CD4-positive, alpha-beta memory T cell (primary cell): Measurements from ENCODE around the gene PLCD3. TPM values are rescaled to one million over a fixed set of nuclear protein-coding genes. Genes with fewer than 3 reads are reported as not detected.

Experiments used
- CTCF ChIA-PET: fragments of 350-600 bp; sonication (Branson Sonifier 250); formaldehyde crosslinking; loops from one replicate; lab custom pipeline; 2021; ENCODE audit warnings: inconsistent platforms; ENCODE audit not compliant: partially characterized antibody; lab: Charles Lee
- POLR2A ChIA-PET: fragments of 350-600 bp; sonication (Branson Sonifier 250); formaldehyde crosslinking; loops from one replicate; lab custom pipeline; 2021; ENCODE audit not compliant: partially characterized antibody; lab: Charles Lee
- DNase-seq, 5 donors: peaks; one replicate each; pipeline versions ENCODE4 v3.0.0 to v3.0.0-alpha.2; 2020 to 2022; ENCODE audit warnings: mixed read lengths in 1 of 5
- H3K27ac ChIP-seq: one replicate; pipeline ENCODE4 v1.7.0; 2013; ENCODE audit warnings: low read depth, low read length
- H3K27me3 ChIP-seq: 2 replicates; pipeline ENCODE4 v1.7.0; 2013; ENCODE audit warnings: mild to moderate bottlenecking, low read length, moderate library complexity; ENCODE audit not compliant: insufficient read depth
- H3K36me3 ChIP-seq: 2 replicates; pipeline ENCODE4 v1.7.0; 2013; ENCODE audit warnings: mild to moderate bottlenecking, low read length, moderate library complexity; ENCODE audit not compliant: insufficient read depth
- H3K4me1 ChIP-seq: 2 replicates; pipeline ENCODE4 v1.7.0; 2013; ENCODE audit warnings: mild to moderate bottlenecking, low read length, moderate library complexity; ENCODE audit not compliant: insufficient read depth
- H3K4me3 ChIP-seq, 2 donors: one replicate each; pipeline ENCODE4 v1.7.0; 2013; ENCODE audit warnings: low read length in 2 of 2, mild to moderate bottlenecking in 1 of 2
- H3K9me3 ChIP-seq, 2 donors: one replicate each; pipeline ENCODE4 v1.7.0; 2013; ENCODE audit warnings: low read length in 2 of 2, control low read depth in 1 of 2; ENCODE audit not compliant: control insufficient read depth in 1 of 2
- H3K27ac Mint-ChIP-seq, 7 donors: one replicate each; pipeline ENCODE4 v1.8.0; 2020 to 2021; ENCODE audit warnings: mixed read lengths in 7 of 7, mild to moderate bottlenecking in 6 of 7, inconsistent platforms in 3 of 7, moderate library complexity in 3 of 7
- H3K27me3 Mint-ChIP-seq, 2 donors: one replicate each; pipeline ENCODE4 v1.8.0; 2020 to 2021; ENCODE audit warnings: mixed read lengths in 2 of 2
- H3K36me3 Mint-ChIP-seq, 2 donors: one replicate each; pipeline ENCODE4 v1.8.0; 2020 to 2021; ENCODE audit warnings: mixed read lengths in 2 of 2, inconsistent platforms in 1 of 2, mild to moderate bottlenecking in 1 of 2
- H3K4me1 Mint-ChIP-seq, 4 donors: one replicate each; pipeline ENCODE4 v1.8.0; 2020 to 2021; ENCODE audit warnings: mixed read lengths in 4 of 4, mild to moderate bottlenecking in 1 of 4
- H3K4me3 Mint-ChIP-seq, 8 donors: one replicate each; pipeline ENCODE4 v1.8.0; 2020 to 2021; ENCODE audit warnings: mixed read lengths in 8 of 8, mild to moderate bottlenecking in 7 of 8, moderate library complexity in 6 of 8, inconsistent platforms in 3 of 8
- H3K9me3 Mint-ChIP-seq, 8 donors: one replicate each; pipeline ENCODE4 v1.8.0; 2020 to 2021; ENCODE audit warnings: mixed read lengths in 8 of 8, mild to moderate bottlenecking in 5 of 8, inconsistent platforms in 3 of 8, moderate library complexity in 1 of 8
- intact Hi-C: fragments of 100-400 bp; cut with micrococcal nuclease; formaldehyde crosslinking; loops from one replicate; pipeline ENCODE4 v1.15.1; 2023
- polyA plus RNA-seq, 2 donors: library from polyadenylated mRNA; unstranded; fragments of 300-500 nt; fragmentation: Illumina TruSeq; gene quantifications; one replicate each; pipeline ENCODE4 v1.2.3, GENCODE V29; 2021
- total RNA-seq, 2 experiments: library from RNA; stranded (reverse); gene quantifications; one replicate each; pipeline ENCODE4 v1.2.3, GENCODE V29; 2021

The PLCD3 gene
- total and polyA plus RNA-seq, 4 experiments from 2014 or later, result 0.30 to 6.0 (median 2.3) TPM

GRCh38 chr17:45118691-45119090 lies 13.6 kb downstream of the PLCD3 start:
- POLR2A ChIA-PET, result no interaction called here

GRCh38 chr17:45117848-45118646 lies 14.3 kb downstream of the PLCD3 start:
- no peaks in the 10 kb centered on the region for H3K36me3 Mint-ChIP-seq
- Histone ChIP-seq H3K4me3 (no peak overlapping the region), H3K4me1 (no peaks in the 10 kb centered on the region), H3K27ac (no peak overlapping the region), H3K36me3 (no peaks in the 10 kb centered on the region), H3K27me3 (no peaks in the 10 kb centered on the region), H3K9me3 (no peaks in the 10 kb centered on the region)
- DNase-seq, result peak in 1 of 5 donors; percentile 14
- H3K27me3 Mint-ChIP-seq, result no peaks in the 10 kb centered on the region
- H3K9me3 Mint-ChIP-seq, result no peaks in the 10 kb centered on the region
- POLR2A ChIA-PET, result no interaction called here
- no peak overlapping the region for H3K4me3 Mint-ChIP-seq
- no peak overlapping the region for H3K27ac Mint-ChIP-seq
- intact Hi-C loops, result no loop called here
- CTCF ChIA-PET, result interaction anchor here (1.2 to 4.2 kb wide), 3 partner anchors 17 to 80 kb away, joined by 4 to 15 read pairs (median 7); partner anchors contain the start of gene ACBD4
- H3K4me1 Mint-ChIP-seq, result peaks cover 0 to 1% (median 0%) of the 10 kb centered on the region in 4 donors

More at GRCh38 chr17:45118691-45119090, 13.6 kb downstream of the PLCD3 start:
- CTCF ChIA-PET, result interaction anchor here (3.0 to 4.2 kb wide), 2 partner anchors 17 to 19 kb away, joined by 7 to 15 read pairs; partner anchors contain the start of gene ACBD4
- H3K9me3 Mint-ChIP-seq, result no peaks in the 10 kb centered on the region
- no peaks in the 10 kb centered on the region for H3K27me3 Mint-ChIP-seq
- H3K4me3 Mint-ChIP-seq, result no peak overlapping the region
- Histone ChIP-seq H3K27ac (no peak overlapping the region), H3K36me3 (no peaks in the 10 kb centered on the region), H3K27me3 (no peaks in the 10 kb centered on the region), H3K9me3 (no peaks in the 10 kb centered on the region), H3K4me3 (no peak overlapping the region), H3K4me1 (no peaks in the 10 kb centered on the region)
- no peaks in the 10 kb centered on the region for H3K36me3 Mint-ChIP-seq
- peaks cover 0 to 4% (median 0%) of the 10 kb centered on the region in 4 donors for H3K4me1 Mint-ChIP-seq
- intact Hi-C loops, result no loop called here
- H3K27ac Mint-ChIP-seq, result no peak overlapping the region
- peak in 1 of 5 donors; percentile 24 for DNase-seq

GRCh38 chr17:45117334-45117733 lies 15.0 kb downstream of the PLCD3 start:
- H3K9me3 ChIP-seq, result no peaks in the 10 kb centered on the region
- ChIA-PET POLR2A (no interaction called here), CTCF (interaction anchor here (1.2 to 4.2 kb wide), 3 partner anchors 18 to 81 kb away, joined by 4 to 15 read pairs (median 7); partner anchors contain the start of gene ACBD4)
- Mint-ChIP-seq H3K27me3 (no peaks in the 10 kb centered on the region), H3K4me1 (no peaks in the 10 kb centered on the region), H3K27ac (peak overlapping the region in 1 of 7 donors; percentile 51), H3K4me3 (no peak overlapping the region), H3K36me3 (no peaks in the 10 kb centered on the region), H3K9me3 (no peaks in the 10 kb centered on the region)
- H3K4me1 ChIP-seq, result no peaks in the 10 kb centered on the region
- H3K36me3 ChIP-seq, result no peaks in the 10 kb centered on the region
- H3K27ac ChIP-seq, result no peak overlapping the region
- no peak overlapping the region for H3K4me3 ChIP-seq
- peak in 1 of 5 donors; percentile 5 for DNase-seq
- H3K27me3 ChIP-seq, result no peaks in the 10 kb centered on the region
- intact Hi-C loops, result no loop called here

DNA sequence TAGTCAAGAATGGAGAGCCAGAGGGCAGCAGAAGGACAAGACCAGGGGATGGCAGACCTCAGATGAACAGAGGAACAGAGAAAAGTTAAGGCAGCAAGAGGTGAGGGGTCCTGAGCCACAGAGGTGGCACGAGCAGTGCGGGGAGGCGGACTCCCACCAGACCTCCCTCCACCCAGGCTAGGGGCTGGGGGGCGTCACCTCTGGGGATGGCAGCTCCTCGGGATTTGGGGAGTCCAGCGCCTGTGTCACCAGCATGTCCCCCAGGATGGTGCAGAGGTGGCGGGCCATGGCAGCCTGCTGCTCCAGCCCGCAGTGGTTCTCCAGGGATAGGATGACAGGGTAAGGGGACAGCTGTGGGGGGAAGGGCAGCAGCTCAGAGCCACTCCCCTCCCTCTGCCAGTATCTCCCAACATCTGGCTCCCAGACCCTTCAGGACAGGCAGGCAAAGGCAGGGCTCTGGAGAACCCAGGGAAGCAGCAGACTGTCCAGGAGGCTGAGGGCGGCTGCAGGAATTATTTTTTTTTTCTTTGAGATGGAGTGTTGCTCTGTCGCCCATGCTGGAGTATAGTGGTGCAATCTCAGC lies 15.8 kb downstream of the PLCD3 start:
- intact Hi-C loops, result no loop called here
- no peak overlapping the region for H3K27ac ChIP-seq
- H3K36me3 ChIP-seq, result no peaks in the 10 kb centered on the region
- no peaks in the 10 kb centered on the region for H3K9me3 ChIP-seq
- DNase-seq, result peak in 1 of 5 donors; percentile 29
- H3K9me3 Mint-ChIP-seq, result no peaks in the 10 kb centered on the region
- ChIA-PET POLR2A (no interaction called here), CTCF (interaction anchor here (1.2 to 4.2 kb wide), 3 partner anchors 17 to 81 kb away, joined by 4 to 15 read pairs (median 7); partner anchors contain the start of gene ACBD4)
- no peaks in the 10 kb centered on the region for H3K27me3 ChIP-seq
- H3K27ac Mint-ChIP-seq, result no peak overlapping the region
- H3K4me3 Mint-ChIP-seq, result no peak overlapping the region
- H3K27me3 Mint-ChIP-seq, result no peaks in the 10 kb centered on the region
- H3K4me3 ChIP-seq, result no peak overlapping the region
- no peaks in the 10 kb centered on the region for H3K4me1 Mint-ChIP-seq
- H3K4me1 ChIP-seq, result no peaks in the 10 kb centered on the region
- no peaks in the 10 kb centered on the region for H3K36me3 Mint-ChIP-seq

DNA sequence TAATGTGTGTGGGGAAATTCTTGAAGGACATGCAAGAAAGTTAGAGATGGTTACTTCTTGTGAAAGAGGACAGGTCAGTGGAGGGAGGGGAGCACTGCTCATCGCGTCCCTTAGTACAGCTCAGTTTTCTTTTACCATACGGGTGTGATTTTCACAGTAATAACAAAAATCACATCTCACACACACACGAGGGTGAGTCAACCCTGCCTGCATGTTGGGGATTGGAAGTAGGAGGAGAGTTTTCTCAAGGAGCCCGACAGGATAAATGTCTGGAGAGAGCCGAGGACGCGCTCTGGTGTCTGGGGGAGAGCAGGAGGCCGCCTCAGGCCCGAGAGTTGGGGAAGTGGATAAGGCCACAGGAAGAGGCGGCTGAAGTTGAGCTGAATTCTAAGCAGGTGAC lies 16.4 kb downstream of the PLCD3 start:
- Histone ChIP-seq H3K27me3 (no peaks in the 10 kb centered on the region), H3K4me3 (no peak overlapping the region), H3K9me3 (no peaks in the 10 kb centered on the region), H3K27ac (no peak overlapping the region), H3K4me1 (no peaks in the 10 kb centered on the region), H3K36me3 (no peaks in the 10 kb centered on the region)
- CTCF ChIA-PET, result no interaction called here
- POLR2A ChIA-PET, result no interaction called here
- intact Hi-C loops, result no loop called here
- DNase-seq, result no peak
- no peak overlapping the region for H3K27ac Mint-ChIP-seq
- no peaks in the 10 kb centered on the region for H3K4me1 Mint-ChIP-seq
- no peaks in the 10 kb centered on the region for H3K36me3 Mint-ChIP-seq
- no peaks in the 10 kb centered on the region for H3K27me3 Mint-ChIP-seq
- peak overlapping the region in 1 of 8 donors; percentile 41 for H3K4me3 Mint-ChIP-seq
- H3K9me3 Mint-ChIP-seq, result no peaks in the 10 kb centered on the region

DNA sequence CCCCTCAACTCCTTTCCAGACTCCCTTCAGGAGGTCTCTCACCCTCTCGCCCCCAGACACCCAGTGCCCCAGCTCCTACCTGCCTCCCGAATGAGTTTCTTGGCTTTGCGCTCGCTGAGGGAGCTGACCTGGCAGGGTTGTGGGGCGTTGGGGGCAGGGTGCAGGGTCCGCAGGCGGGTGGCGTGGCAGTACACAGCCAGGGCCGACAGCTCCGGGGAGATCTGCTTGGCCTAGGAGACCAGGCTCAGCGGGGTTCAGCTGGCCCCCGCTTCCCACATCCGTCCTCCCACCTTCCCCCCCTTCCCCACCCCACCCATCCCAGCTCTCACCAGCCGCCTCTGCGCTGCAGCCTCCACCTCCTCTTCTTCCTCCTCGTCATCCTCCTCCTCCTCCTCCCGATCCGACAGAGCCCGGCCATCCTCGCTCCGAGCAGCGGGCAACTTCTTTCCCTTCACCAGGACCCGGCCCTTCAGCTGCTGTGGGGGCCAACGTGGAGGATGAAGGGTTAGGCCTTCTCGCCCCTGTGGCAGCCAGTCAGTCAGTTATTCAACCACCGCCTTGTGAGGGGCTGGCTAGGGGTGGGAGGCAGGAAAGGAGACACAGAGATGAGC lies 17.2 kb downstream of the PLCD3 start:
- no peak for DNase-seq
- Mint-ChIP-seq H3K27ac (no peak overlapping the region), H3K36me3 (no peaks in the 10 kb centered on the region), H3K9me3 (no peaks in the 10 kb centered on the region), H3K27me3 (no peaks in the 10 kb centered on the region), H3K4me3 (no peak overlapping the region), H3K4me1 (no peaks in the 10 kb centered on the region)
- intact Hi-C loops, result no loop called here
- POLR2A ChIA-PET, result interaction anchor here (1.1 kb wide), 1 partner anchor 16 kb away, joined by 3 read pairs; no protein-coding TSS in a partner anchor
- no peak overlapping the region for H3K4me3 ChIP-seq
- H3K36me3 ChIP-seq, result no peaks in the 10 kb centered on the region
- CTCF ChIA-PET, result interaction anchor here (1.5 kb wide), 1 partner anchor 16 kb away, joined by 3 read pairs; no protein-coding TSS in a partner anchor
- H3K27ac ChIP-seq, result no peak overlapping the region
- no peaks in the 10 kb centered on the region for H3K27me3 ChIP-seq
- no peaks in the 10 kb centered on the region for H3K9me3 ChIP-seq
- no peaks in the 10 kb centered on the region for H3K4me1 ChIP-seq
